ENCODE data around the gene TRAK1. TPM values are rescaled to one million over a fixed set of nuclear protein-coding genes. Genes with fewer than 3 reads are reported as not detected.

TRAK1 gene
- total RNA-seq, 3 donors from 2014 or later: 29.0 to 53.7 (median 40.6) TPM

DNA sequence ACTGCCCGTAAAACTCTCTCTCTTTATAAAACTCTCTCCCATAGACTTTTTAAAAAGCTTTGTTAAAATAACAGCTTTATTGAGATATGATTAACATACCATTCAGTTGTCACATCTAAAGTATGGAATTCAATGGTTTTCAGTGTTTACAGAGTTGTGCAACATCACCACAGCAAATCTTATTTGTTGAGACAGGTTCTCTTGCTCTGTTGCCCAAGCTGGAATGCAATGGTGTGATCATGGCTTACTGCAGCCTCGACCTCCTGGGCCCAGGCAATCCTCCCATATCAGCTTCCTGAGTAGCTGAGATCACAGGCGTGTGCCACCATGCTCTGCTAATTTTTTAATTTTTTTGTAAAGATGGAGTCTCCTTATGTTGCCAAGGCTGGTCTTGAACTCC lies 35.9 kb upstream of the TRAK1 start:
- no peak for DNase-seq (ENCODE audit: low spot score in 2 of 2)
- Histone ChIP-seq H3K4me3 (no peak overlapping the region), H3K27me3 (no peaks in the 10 kb centered on the region), H3K9me3 (no peaks in the 10 kb centered on the region), H3K27ac (no peak overlapping the region), H3K36me3 (no peaks in the 10 kb centered on the region), H3K4me1 (peaks cover 0 to 19% of the 10 kb centered on the region in 2 donors)
- intact Hi-C loops (cut with DNase I; ENCODE audit: low total_unique reads): no loop called here
- no peak for TF ChIP-seq POLR2A (IDR thresholded peaks at IDR 0.05)
- no peak for TF ChIP-seq POLR2AphosphoS5 (IDR thresholded peaks at IDR 0.05)
- TF ChIP-seq, protein P1, sequence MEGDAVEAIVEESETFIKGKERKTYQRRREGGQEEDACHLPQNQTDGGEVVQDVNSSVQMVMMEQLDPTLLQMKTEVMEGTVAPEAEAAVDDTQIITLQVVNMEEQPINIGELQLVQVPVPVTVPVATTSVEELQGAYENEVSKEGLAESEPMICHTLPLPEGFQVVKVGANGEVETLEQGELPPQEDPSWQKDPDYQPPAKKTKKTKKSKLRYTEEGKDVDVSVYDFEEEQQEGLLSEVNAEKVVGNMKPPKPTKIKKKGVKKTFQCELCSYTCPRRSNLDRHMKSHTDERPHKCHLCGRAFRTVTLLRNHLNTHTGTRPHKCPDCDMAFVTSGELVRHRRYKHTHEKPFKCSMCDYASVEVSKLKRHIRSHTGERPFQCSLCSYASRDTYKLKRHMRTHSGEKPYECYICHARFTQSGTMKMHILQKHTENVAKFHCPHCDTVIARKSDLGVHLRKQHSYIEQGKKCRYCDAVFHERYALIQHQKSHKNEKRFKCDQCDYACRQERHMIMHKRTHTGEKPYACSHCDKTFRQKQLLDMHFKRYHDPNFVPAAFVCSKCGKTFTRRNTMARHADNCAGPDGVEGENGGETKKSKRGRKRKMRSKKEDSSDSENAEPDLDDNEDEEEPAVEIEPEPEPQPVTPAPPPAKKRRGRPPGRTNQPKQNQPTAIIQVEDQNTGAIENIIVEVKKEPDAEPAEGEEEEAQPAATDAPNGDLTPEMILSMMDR (IDR thresholded peaks at IDR 0.05): no peak

- Histone ChIP-seq H3K27ac (no peak overlapping the region), H3K4me1 (peaks cover 0 to 17% of the 10 kb centered on the region in 2 donors), H3K4me3 (no peak overlapping the region), H3K27me3 (no peaks in the 10 kb centered on the region), H3K9me3 (no peaks in the 10 kb centered on the region), H3K36me3 (no peaks in the 10 kb centered on the region)
- intact Hi-C loops (cut with DNase I; ENCODE audit: low total_unique reads): no loop called here
- no peak for DNase-seq (ENCODE audit: low spot score in 2 of 2)
- TF ChIP-seq POLR2AphosphoS5 (IDR thresholded peaks at IDR 0.05) (no peak), POLR2A (IDR thresholded peaks at IDR 0.05) (no peak)
- TF ChIP-seq, protein P1 (IDR thresholded peaks at IDR 0.05): no peak
Observed at GRCh38 chr3:42056840-42057239, 34.3 kb upstream of the TRAK1 start.

DNA sequence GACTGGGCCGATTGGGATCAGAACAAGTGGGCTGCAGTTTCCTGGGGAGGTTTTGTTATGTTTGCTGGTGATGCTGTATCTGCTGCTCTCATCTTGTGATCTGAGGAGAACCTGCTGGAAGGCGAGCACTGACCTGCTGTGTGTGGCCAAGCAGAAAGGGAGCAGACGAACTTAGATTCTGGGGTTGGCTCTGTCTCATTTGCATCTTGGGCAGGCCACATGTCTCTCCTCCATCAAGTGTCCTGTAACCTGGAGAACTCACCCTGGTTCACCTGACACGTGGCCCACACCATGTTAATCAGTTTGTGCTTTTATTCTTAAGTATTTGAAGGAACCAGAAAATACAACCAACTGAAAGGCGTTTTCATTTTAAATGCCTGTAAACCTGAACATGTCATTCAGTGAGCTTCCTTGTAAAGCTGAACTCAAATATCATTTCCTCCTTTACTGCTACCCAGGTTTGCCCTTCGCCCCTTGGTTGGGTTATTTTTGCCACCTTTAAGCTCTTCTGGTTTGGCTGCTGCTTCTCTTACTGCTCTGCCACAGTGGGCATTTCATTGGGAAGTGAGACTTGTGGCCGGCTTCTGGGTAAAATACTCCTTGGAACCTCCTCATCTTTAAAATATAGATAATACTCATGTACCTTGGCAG lies 33.5 kb upstream of the TRAK1 start:
- intact Hi-C loops (cut with DNase I; ENCODE audit: low total_unique reads): no loop called here
- H3K4me1 ChIP-seq: peaks cover 0 to 9% of the 10 kb centered on the region in 2 donors
- H3K27ac ChIP-seq: no peak overlapping the region
- no peaks in the 10 kb centered on the region for H3K27me3 ChIP-seq
- no peaks in the 10 kb centered on the region for H3K9me3 ChIP-seq
- TF ChIP-seq, protein P1 (IDR thresholded peaks at IDR 0.05): no peak
- TF ChIP-seq POLR2A (IDR thresholded peaks at IDR 0.05): no peak
- no peak for TF ChIP-seq POLR2AphosphoS5 (IDR thresholded peaks at IDR 0.05)
- no peak for DNase-seq (ENCODE audit: low spot score in 2 of 2)
- H3K36me3 ChIP-seq: no peaks in the 10 kb centered on the region
- no peak overlapping the region for H3K4me3 ChIP-seq

- Histone ChIP-seq H3K9me3 (no peaks in the 10 kb centered on the region), H3K4me1 (no peaks in the 10 kb centered on the region), H3K27me3 (no peaks in the 10 kb centered on the region), H3K36me3 (no peaks in the 10 kb centered on the region), H3K27ac (peak overlapping the region; percentile 71 to 84), H3K4me3 (no peak overlapping the region)
- no peak for DNase-seq (ENCODE audit: low spot score in 2 of 2)
- TF ChIP-seq, protein P1 (IDR thresholded peaks at IDR 0.05): no peak
- TF ChIP-seq POLR2A (IDR thresholded peaks at IDR 0.05) (no peak), POLR2AphosphoS5 (IDR thresholded peaks at IDR 0.05) (no peak)
- intact Hi-C loops (cut with DNase I; ENCODE audit: low total_unique reads): no loop called here
Observed at GRCh38 chr3:42061025-42061712, 30.0 kb upstream of the TRAK1 start.

- peak overlapping the region in 1 of 3 donors; percentile 16 for H3K4me3 ChIP-seq
- H3K27ac ChIP-seq: peak overlapping the region; percentile 71 to 84
- TF ChIP-seq, protein P1 (IDR thresholded peaks at IDR 0.05): no peak
- peak; percentile 50 to 76 (median 55) for TF ChIP-seq POLR2AphosphoS5 (IDR thresholded peaks at IDR 0.05)
- H3K36me3 ChIP-seq: no peaks in the 10 kb centered on the region
- intact Hi-C loops (cut with DNase I; ENCODE audit: low total_unique reads): no loop called here
- H3K4me1 ChIP-seq: no peaks in the 10 kb centered on the region
- H3K9me3 ChIP-seq: no peaks in the 10 kb centered on the region
- DNase-seq (ENCODE audit: low spot score in 2 of 2): peak in 1 of 2 donors; percentile 45
- no peaks in the 10 kb centered on the region for H3K27me3 ChIP-seq
Observed at GRCh38 chr3:42061713-42062380, 29.3 kb upstream of the TRAK1 start.

Data from breast epithelium (tissue), 4 donors.